BJ (cell line): ENCODE results near the gene SPARC. TPM values are rescaled to one million over a fixed set of nuclear protein-coding genes. Genes with fewer than 3 reads are reported as not detected.
"Not testable (repeated sequence)": the region's sequence is repeated elsewhere in the genome, so short reads cannot be mapped to it uniquely, and the experiment has no call there.

Source experiments
- CTCF ChIA-PET: fragments of 350-600 bp; formaldehyde crosslinking; extraction: SDS; loops from one replicate; lab custom pipeline; 2021; ENCODE audit warnings: antibody characterized with exemption, inconsistent platforms; lab: Yijun Ruan, JAX
- POLR2A ChIA-PET: fragments of 300-600 bp; sonication (Branson Sonifier 250); formaldehyde crosslinking; extraction: SDS; loops from one replicate; lab custom pipeline; 2021; ENCODE audit warnings: antibody characterized with exemption; lab: Charles Lee
- DNase-seq: peaks from one replicate; pipeline ENCODE4 v3.0.0-alpha.2; 2011; ENCODE audit warnings: low read depth
- H3K27me3 ChIP-seq: 2 replicates; pipeline ENCODE4 v1.6.0; 2011; ENCODE audit warnings: low read length; ENCODE audit not compliant: control insufficient read depth, insufficient read depth
- H3K36me3 ChIP-seq: 2 replicates; pipeline ENCODE4 v1.5.1; 2011; ENCODE audit warnings: low read length; ENCODE audit not compliant: control insufficient read depth, insufficient read depth
- H3K4me3 ChIP-seq: 2 replicates; pipeline ENCODE4 v1.5.1; 2011; ENCODE audit warnings: low read depth, mild to moderate bottlenecking, control low read depth, low read length
- CTCF ChIP-seq: IDR thresholded peaks from 2 replicates; pipeline ENCODE4 v1.5.1; 2011; ENCODE audit warnings: low read depth, mild to moderate bottlenecking, control low read depth, inconsistent platforms, low read length, moderate library complexity; ENCODE audit not compliant: insufficient read depth
- polyA plus RNA-seq: library from polyadenylated mRNA; depleted of rRNA; stranded (reverse); fragments of >200 nt; gene quantifications from 2 replicates; pipeline ENCODE4 v1.2.3, GENCODE V29; 2011

SPARC gene
- polyA plus RNA-seq, 1 experiment: 17,277 TPM

DNA sequence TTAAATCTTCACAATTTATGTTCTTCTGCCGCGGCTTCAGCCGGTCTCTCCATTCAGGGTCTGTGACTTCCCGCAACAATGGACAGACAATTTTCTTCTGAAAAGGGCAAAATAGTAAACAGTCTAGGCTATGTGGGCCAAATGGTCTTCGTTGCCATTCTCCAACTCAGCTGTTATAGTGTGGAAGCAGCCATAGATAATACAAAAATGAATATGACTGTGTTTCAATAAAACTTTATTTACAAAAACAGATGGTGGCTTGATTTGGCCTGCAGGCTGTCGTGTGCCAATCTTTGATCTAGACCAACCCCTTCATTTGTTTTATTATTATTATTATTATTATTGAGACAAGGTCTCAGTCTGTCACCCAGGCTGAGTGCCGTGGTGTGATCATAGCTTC, 43.7 kb upstream of the SPARC start:
- TF ChIP-seq CTCF: no peak
- Histone ChIP-seq H3K4me3 (no peak overlapping the region), H3K36me3 (no peaks in the 10 kb centered on the region), H3K27me3 (no peaks in the 10 kb centered on the region)
- DNase-seq: no peak
- POLR2A ChIA-PET: no interaction called here
- CTCF ChIA-PET: interaction anchor here (1.3 to 1.6 kb wide), 2 partner anchors 11 to 71 kb away, joined by 3 to 6 read pairs; no protein-coding TSS in a partner anchor

DNA sequence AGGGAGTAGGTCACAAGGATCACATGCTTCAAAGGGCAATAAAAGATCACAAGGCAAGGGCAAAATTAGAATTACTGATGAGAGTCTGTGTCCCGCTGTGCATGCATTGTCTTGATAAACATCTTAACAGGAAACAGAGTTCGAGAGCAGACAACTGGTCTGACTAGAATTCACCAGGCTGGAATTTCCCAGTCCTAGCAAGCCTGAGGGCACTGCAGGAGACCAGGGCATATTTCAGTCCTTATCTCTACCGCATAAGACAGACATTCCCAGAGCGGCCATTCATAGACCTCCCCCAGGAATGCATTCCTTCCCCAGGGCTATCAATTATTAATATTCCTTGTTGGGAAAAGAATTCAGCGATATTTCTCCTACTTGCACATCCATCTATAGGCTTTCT, 42.9 kb upstream of the SPARC start:
- H3K4me3 ChIP-seq, CTCF ChIA-PET, H3K36me3 ChIP-seq, H3K27me3 ChIP-seq, DNase-seq, POLR2A ChIA-PET: not testable (repeated sequence)

DNA sequence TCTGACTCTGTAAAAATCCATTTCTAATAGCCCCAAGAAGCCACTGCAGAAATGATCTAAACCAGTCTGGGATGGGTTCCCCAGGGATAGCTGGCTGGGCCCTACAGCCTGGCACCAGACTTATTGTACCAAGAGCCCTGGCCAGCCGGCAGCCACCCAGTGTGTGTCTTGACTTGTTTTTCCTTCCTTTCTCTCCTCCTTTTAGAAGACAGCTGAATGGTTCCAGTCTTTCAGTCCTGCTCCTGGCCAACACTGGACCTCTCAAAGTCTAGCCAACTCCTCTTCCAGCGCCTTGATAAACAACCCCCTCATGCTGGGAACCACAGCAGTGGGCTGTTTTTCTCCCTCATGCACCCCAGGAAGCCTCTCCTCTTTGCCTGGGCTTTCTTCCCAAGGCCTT, 37.6 kb upstream of the SPARC start:
- POLR2A ChIA-PET: no interaction called here
- Histone ChIP-seq H3K36me3 (no peaks in the 10 kb centered on the region), H3K27me3 (no peaks in the 10 kb centered on the region), H3K4me3 (no peak overlapping the region)
- CTCF ChIA-PET: interaction anchor here (0.9 to 7.4 kb wide), 2 partner anchors 14 to 59 kb away, joined by 3 to 109 read pairs; no protein-coding TSS in a partner anchor
- no peak for DNase-seq
- no peak for TF ChIP-seq CTCF

- CTCF ChIA-PET: interaction anchor here (4.9 to 7.4 kb wide), 2 partner anchors 15 to 64 kb away, joined by 40 to 109 read pairs; no protein-coding TSS in a partner anchor
- POLR2A ChIA-PET: interaction anchor here (0.6 kb wide), 1 partner anchor 23 kb away, joined by 3 read pairs; no protein-coding TSS in a partner anchor
Measured at GRCh38 chr5:151722546-151722945, 35.8 kb upstream of the SPARC start.

GRCh38 chr5:151721812-151722391, 35.2 kb upstream of the SPARC start:
- no peaks in the 10 kb centered on the region for H3K27me3 ChIP-seq
- POLR2A ChIA-PET: interaction anchor here (0.6 to 0.9 kb wide), 3 partner anchors 18 to 35 kb away, joined by 3 to 5 read pairs (median 4); partner anchors contain the start of gene SPARC

More at GRCh38 chr5:151722546-151722945, 35.8 kb upstream of the SPARC start:
- no peaks in the 10 kb centered on the region for H3K27me3 ChIP-seq
- no peak for DNase-seq
- no peaks in the 10 kb centered on the region for H3K36me3 ChIP-seq
- H3K4me3 ChIP-seq: no peak overlapping the region
- TF ChIP-seq CTCF: no peak

More at GRCh38 chr5:151721812-151722391, 35.2 kb upstream of the SPARC start:
- no peak overlapping the region for H3K4me3 ChIP-seq
- no peak for TF ChIP-seq CTCF
- no peak for DNase-seq
- H3K36me3 ChIP-seq: no peaks in the 10 kb centered on the region
- CTCF ChIA-PET: interaction anchor here (0.9 to 7.4 kb wide), 7 partner anchors 10 to 70 kb away, joined by 3 to 109 read pairs (median 4); partner anchors contain the start of gene SPARC
